ENCODE measurements around the gene RUSC1. TPM values are rescaled to one million over a fixed set of nuclear protein-coding genes. Genes with fewer than 3 reads are reported as not detected.

The RUSC1 gene
- total and polyA plus RNA-seq, 2 of the 8 experiments (the other 6 are each of a cell fraction or from before 2014, with no cell fraction given): 54.6 to 90.4 TPM

DNA sequence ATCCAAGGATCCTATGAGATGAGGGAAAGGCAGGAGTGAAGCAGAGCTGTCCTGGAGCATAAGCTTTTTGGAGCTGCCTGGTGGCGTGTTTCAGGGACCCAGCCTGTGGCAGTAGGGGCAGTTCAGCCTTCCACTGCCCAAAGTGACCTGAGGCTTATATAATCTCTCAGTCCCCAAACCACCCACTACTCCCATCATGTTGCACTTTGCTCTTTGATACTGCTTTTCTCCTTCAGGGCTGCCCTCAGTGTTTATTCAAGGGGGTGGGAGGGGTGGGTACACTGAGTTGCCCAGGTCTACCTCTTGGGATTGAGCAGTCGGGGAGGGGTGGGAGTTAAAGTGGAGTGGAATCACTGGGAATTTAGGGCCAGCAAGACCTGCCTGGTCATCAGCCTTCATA, 34.1 kb upstream of the RUSC1 start:
- Histone ChIP-seq H3K18ac (ENCODE audit: extremely low read depth, low read length) (no peak overlapping the region), H2BK20ac (ENCODE audit: low read length) (no peak overlapping the region), H3K79me2 (ENCODE audit: control insufficient read depth in 1 of 2, insufficient read depth in 2 of 2, low read length in 2 of 2) (no peaks in the 10 kb centered on the region), H2BK5ac (ENCODE audit: low read depth, low read length) (no peak overlapping the region), H4K5ac (ENCODE audit: insufficient read length, low read depth, low read length) (no peak overlapping the region), H3K36me3 (ENCODE audit: control insufficient read depth in 2 of 4, insufficient read depth in 4 of 4, low read length in 3 of 4) (no peaks in the 10 kb centered on the region; a peak in 1 of 8 replicates), H2BK120ac (replicated peaks; ENCODE audit: low read depth, low read length) (no peak overlapping the region), H3K14ac (ENCODE audit: insufficient read length) (no peak overlapping the region), H4K8ac (ENCODE audit: extremely low read depth, insufficient read depth, low read length) (no peak overlapping the region), H2BK15ac (ENCODE audit: low read length) (no peak overlapping the region), H3K4me2 (ENCODE audit: insufficient read depth in 1 of 2, low read depth in 2 of 2, low read length in 2 of 2) (no peak overlapping the region), H3K9me3 (ENCODE audit: insufficient read depth in 2 of 2, low read depth in 1 of 2, low read length in 1 of 2) (no peaks in the 10 kb centered on the region), H3K23ac (ENCODE audit: insufficient read length) (no peak overlapping the region), H3K79me1 (ENCODE audit: low read depth, low read length) (no peaks in the 10 kb centered on the region), H2AFZ (ENCODE audit: low read length) (no peak overlapping the region), H3K9ac (replicated peaks in 1 of 4; ENCODE audit: extremely low read depth in 1 of 4, low read depth in 3 of 4, low read length in 3 of 4) (no peak overlapping the region), H3K23me2 (ENCODE audit: low read depth, low read length) (no peaks in the 10 kb centered on the region), H3K4me1 (replicated peaks in 1 of 4; ENCODE audit: control insufficient read depth in 3 of 4, insufficient read depth in 4 of 4, low read length in 3 of 4) (no peaks in the 10 kb centered on the region; a peak in 1 of 7 replicates), H3K27me3 (replicated peaks in 1 of 4; ENCODE audit: control insufficient read depth in 3 of 4, extremely low read depth in 1 of 4, insufficient read depth in 3 of 4, low read length in 3 of 4) (no peaks in the 10 kb centered on the region), H3K56ac (replicated peaks; ENCODE audit: insufficient read length, low read depth, low read length) (no peak overlapping the region), H4K91ac (replicated peaks; ENCODE audit: insufficient read length, low read length) (no peak overlapping the region), H3K4ac (replicated peaks; ENCODE audit: insufficient read length, low read depth, low read length) (no peak overlapping the region), H3K4me3 (ENCODE audit: extremely low read depth in 1 of 4, insufficient read depth in 2 of 4, low read depth in 3 of 4, low read length in 4 of 4) (no peak overlapping the region), H2AK5ac (ENCODE audit: low read depth, low read length) (no peak overlapping the region), H4K20me1 (replicated peaks in 1 of 2; ENCODE audit: control insufficient read depth in 1 of 2, insufficient read depth in 2 of 2, low read length in 2 of 2) (no peaks in the 10 kb centered on the region), H3K27ac (ENCODE audit: low read depth, low read length) (no peak overlapping the region), H2BK12ac (ENCODE audit: low read depth, low read length) (no peak overlapping the region)
- WGBS, 2 experiments (ENCODE audit: extremely low coverage in 1 of 2, insufficient coverage in 1 of 2, insufficient read length in 1 of 2, insufficient replicate concordance in 2 of 2, low coverage in 1 of 2, low lambda C conversion rate in 2 of 2, missing lambda C conversion rate in 1 of 2): 96% methylated on average over 2 of the region's 2 CpGs; no CpG with 5 or more reads in 1 of the 2 experiments
- ChIA-PET POLR2A (ENCODE audit: partially characterized antibody) (interaction anchor here (1.5 to 2.1 kb wide), 4 partner anchors 11 to 34 kb away, joined by 4 to 7 read pairs (median 6); partner anchors contain the start of genes FDPS and RUSC1), CTCF (ENCODE audit: partially characterized antibody) (interaction anchor here (0.6 to 2.1 kb wide), 5 partner anchors 9 to 109 kb away, joined by 3 to 7 read pairs (median 3); no protein-coding TSS in a partner anchor)
- DNase-seq (ENCODE audit: low read depth in 1 of 2, low spot score in 2 of 2): no peak
- FAIRE-seq: no peak
- TF ChIP-seq CREB1 (IDR thresholded peaks at IDR 0.05) (no peak), MAFK (IDR thresholded peaks at IDR 0.05; ENCODE audit: low read depth, low read length) (no peak), TEAD4 (IDR thresholded peaks at IDR 0.05; ENCODE audit: low read depth, low read length) (no peak), YY1 (IDR thresholded peaks at IDR 0.05; ENCODE audit: low read depth, low read length) (no peak), SRF (IDR thresholded peaks at IDR 0.05; ENCODE audit: low read depth, low read length) (no peak), CTBP2 (IDR thresholded peaks at IDR 0.05; ENCODE audit: borderline replicate concordance, insufficient read depth, insufficient read length, low read length) (no peak), NANOG (IDR thresholded peaks at IDR 0.05; ENCODE audit: insufficient read depth, low read depth, low read length, poor library complexity, severe bottlenecking) (no peak), USF2 (IDR thresholded peaks at IDR 0.05; ENCODE audit: low read length) (no peak), EZH2 (IDR thresholded peaks at IDR 0.05; ENCODE audit: low read depth, low read length, severe bottlenecking) (no peak), CEBPB (IDR thresholded peaks at IDR 0.05; ENCODE audit: low read depth, low read length) (no peak), CTCF (IDR thresholded peaks at IDR 0.05; ENCODE audit: control extremely low read depth in 1 of 3, insufficient read depth in 1 of 3, low read depth in 1 of 3, low read length in 3 of 3) (no peak)
